LNCAP (cell line): ENCODE measurements around the gene CREBBP.

Experiments
- TF ChIP-seq, protein P1 (sequence below): fragments of 450-650 bp; IDR thresholded peaks from 2 replicates; pipeline ENCODE4 v1.5.1; 2017; ENCODE audit warnings: mild to moderate bottlenecking

The CREBBP gene

DNA sequence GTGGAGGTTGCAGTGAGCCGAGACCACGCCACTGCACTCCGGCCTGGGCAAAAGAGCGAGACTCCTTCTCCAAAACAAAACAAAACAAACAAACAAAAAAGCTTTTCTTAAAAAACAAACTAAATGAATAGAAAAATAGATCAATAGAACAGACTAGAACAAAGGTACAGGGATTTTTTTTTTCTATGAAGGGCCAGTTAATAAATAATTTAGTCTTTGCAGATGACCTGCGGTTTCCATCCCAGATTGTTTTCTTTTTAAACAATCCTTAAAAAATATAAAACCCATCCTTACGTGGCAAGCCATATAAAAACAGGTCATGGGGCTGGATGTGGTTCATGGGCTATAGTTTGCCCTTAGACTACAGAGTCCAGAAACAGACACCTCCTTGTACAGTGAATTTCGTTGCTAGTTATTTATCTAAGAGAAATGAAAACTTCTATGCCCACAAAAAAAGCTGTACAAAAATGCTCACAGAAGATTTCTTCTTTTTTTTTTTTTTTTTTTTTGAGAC, 45.4 kb downstream of the CREBBP start:
- TF ChIP-seq, protein P1, sequence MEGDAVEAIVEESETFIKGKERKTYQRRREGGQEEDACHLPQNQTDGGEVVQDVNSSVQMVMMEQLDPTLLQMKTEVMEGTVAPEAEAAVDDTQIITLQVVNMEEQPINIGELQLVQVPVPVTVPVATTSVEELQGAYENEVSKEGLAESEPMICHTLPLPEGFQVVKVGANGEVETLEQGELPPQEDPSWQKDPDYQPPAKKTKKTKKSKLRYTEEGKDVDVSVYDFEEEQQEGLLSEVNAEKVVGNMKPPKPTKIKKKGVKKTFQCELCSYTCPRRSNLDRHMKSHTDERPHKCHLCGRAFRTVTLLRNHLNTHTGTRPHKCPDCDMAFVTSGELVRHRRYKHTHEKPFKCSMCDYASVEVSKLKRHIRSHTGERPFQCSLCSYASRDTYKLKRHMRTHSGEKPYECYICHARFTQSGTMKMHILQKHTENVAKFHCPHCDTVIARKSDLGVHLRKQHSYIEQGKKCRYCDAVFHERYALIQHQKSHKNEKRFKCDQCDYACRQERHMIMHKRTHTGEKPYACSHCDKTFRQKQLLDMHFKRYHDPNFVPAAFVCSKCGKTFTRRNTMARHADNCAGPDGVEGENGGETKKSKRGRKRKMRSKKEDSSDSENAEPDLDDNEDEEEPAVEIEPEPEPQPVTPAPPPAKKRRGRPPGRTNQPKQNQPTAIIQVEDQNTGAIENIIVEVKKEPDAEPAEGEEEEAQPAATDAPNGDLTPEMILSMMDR: no peak

DNA sequence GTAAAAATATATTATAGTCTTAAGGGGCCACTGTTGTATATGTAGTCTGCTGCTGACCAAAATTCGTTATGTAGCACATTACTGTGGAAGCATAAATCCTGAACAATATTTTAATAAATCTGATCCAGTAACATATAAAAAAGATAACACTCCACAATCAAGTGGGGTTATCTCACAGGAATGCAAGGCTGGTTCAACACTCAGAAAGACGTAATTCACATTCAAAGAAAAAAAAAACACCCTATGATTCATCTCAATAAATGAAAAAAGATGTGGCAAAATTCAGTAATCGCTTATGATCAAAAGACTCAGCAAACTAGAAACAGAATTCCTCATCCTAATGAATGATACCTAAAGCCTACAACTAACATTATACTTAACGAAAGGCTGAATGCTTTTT, 47.8 kb downstream of the CREBBP start:
- TF ChIP-seq, protein P1: no peak

DNA sequence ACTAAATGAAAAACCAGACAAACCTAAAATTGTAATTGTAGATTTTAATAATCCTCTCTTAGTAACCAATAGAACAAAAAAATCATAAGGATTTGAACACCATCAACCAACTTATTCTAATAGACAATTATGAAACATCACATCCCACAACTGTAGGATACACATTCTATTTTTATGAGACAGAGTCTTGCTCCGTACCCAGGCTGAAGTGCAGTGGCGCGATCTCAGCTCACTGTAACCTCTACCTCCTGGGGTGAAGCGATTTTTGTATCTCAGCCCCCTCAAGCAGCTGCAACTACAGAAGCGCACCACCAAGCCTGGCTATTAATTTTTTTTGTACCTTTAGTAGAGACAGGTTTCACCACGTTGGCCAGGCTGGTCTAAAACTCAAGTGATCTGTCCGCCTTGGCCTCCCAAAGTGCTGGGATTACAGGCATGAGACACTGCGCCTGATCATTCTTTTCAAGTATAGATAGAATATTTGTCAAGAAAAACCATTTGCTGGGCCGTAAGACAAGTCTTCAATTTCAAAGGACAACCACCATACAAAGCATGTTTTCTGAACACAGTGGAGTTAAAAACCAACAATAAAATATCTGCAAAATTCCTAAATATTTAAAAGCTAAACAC, 49.8 kb downstream of the CREBBP start:
- TF ChIP-seq, protein P1: no peak

DNA sequence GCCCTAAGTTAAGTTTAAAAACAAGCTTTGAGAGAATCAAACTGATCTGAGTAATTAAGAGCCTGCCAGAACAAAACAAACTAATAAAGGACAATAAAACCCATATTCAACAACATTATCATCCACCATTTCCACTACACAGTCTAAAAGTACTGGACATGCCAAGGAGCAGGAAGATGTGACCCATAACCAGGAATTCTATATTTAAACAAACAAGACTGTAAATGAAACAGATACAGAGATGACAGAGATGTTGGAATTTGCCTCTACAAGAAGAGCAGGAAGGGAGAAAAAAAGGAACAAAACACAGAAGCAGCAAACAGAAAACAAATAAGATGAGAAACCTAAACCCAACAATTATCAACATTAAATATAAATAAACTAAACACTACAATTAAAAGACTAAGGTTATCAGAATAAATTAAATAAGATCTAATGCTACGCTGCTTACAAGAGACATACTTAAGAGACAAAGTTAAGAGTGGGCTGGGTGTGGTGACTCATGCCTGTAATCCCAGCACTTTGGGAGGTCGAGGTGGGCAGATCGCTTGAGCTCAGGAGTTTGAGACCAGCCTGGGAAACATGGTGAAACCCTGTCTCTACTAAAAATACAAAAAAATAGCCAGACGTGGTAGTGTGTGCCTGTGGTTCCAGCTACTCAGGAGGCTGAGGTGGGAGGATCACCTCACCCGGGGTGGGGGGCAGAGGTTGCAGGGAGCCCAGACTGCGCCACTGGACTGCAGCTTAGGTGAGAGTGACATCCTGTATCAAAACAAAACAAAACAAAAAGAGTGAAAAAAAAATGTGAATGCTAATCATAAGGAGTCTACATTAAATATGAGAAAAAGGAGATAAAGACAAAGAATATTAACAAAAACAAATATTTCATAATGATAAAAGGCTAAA, 50.6 kb downstream of the CREBBP start:
- TF ChIP-seq, protein P1: no peak

DNA sequence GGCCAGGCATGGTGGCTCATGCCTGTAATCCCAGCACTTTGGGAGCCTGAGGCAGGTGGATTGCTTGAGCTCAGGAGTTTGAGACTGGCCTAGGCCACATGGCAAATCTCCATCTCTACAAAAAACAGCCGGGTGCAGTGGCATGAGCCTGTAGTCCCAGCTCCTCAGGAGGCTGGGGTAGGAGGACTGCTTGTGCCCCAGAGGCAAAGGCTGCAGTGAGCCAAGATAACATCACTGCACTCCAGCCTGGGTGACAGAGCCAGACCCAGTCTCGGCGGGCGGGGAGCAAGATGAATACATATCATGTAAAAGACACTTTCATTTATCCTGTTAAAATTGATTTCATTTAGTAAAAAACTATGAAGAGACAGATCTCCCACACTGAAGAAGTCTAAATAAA, 54.6 kb downstream of the CREBBP start:
- TF ChIP-seq, protein P1: no peak

DNA sequence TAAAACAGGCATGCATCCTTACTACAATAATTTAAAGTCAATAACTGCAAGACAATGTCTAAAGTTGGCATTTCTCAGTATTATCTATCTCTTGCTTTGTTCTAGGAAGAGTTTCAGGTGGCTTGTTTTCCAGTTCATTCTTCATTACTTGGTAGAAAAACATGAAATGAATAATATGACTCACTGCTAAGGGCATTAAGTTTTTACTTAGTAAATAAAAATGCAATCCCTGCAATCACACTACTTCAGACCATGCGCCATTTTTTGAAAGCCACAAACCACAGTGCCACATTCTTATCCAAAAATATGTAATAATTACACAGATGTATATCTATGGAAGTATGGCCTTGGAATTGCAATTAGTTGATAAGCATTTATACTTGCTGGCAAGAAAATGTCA, 55.4 kb downstream of the CREBBP start:
- TF ChIP-seq, protein P1: no peak

DNA sequence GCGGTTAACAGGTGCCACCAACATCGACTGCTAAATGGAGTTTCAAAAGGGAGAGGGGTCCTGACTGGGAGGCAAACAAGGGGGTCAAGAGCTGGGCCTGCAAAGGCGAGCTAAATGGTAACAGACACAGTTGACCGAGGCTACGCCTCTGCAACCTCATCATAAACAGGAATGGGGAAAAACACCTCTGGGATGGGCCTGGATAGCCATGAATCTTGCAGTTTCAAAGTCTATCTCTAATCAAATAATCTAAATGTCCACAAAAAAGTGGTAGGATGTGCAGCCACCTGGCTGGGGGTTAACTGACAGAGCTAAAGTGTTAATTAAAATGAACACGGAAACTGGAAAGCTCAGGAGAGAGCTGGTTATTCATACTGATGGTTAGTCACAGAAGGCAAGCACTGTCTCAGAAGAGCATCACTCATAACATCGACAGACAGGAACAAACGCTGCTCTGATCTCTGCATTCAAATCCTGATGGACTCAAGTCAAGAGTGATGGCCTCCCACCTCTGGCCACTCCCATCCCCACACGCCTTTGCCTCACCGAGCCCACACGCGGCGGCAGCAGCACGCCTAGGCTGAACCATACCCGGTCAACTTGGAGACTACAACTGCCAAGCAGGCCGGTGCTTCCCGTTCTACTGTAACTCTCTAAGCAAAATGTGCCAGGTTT, 56.3 kb downstream of the CREBBP start:
- TF ChIP-seq, protein P1: no peak
